B cell (primary cell): ENCODE data around the gene PPP1R13B. TPM values are rescaled to one million over a fixed set of nuclear protein-coding genes. Genes with fewer than 3 reads are reported as not detected.

ENCODE experiments used
- ATAC-seq: fragments of 200-7000 bp; cut with Tn5 transposase; one replicate; pipeline ENCODE4 v1.10.0; 2021; ENCODE audit warnings: low read depth, mild to moderate bottlenecking, moderate number of reproducible peaks, moderate library complexity
- CTCF ChIA-PET: fragments of 350-600 bp; sonication (Branson Sonifier 250); formaldehyde crosslinking; loops from one replicate; lab custom pipeline; 2021; ENCODE audit warnings: antibody characterized with exemption, inconsistent platforms; lab: Charles Lee
- POLR2A ChIA-PET: fragments of 350-600 bp; sonication (Branson Sonifier 250); formaldehyde crosslinking; loops from one replicate; lab custom pipeline; 2021; ENCODE audit warnings: antibody characterized with exemption; lab: Charles Lee
- DNase-seq: peaks from one replicate; pipeline ENCODE4 v3.0.0; 2013
- H2AFZ ChIP-seq: 2 replicates; pipeline ENCODE4 v1.6.1; 2012; ENCODE audit warnings: mild to moderate bottlenecking, low read depth, low read length; ENCODE audit not compliant: insufficient read depth, poor library complexity, severe bottlenecking
- H3K27ac ChIP-seq, 2 donors: 1 replicate in 1 of 2; 2 replicates in 1 of 2; pipeline ENCODE4 v1.5.1; 2012 to 2013; ENCODE audit warnings: low read length in 2 of 2, mild to moderate bottlenecking in 2 of 2, moderate library complexity in 1 of 2
- H3K27me3 ChIP-seq, 4 experiments: fragments of 200-600 bp in 1 of 4; sonication (generic) in 1 of 4; replicated peaks in 1 of 4; 1 replicate in 2 of 4; 2 replicates in 2 of 4; pipeline versions ENCODE4 v1.6.1 to v1.7.0; 2013 to 2016; ENCODE audit warnings: low read length in 3 of 4, mild to moderate bottlenecking in 2 of 4, mixed read lengths in 1 of 4, moderate library complexity in 1 of 4; ENCODE audit not compliant: insufficient read depth in 4 of 4, control insufficient read depth in 3 of 4; ENCODE audit errors: control extremely low read depth in 1 of 4
- H3K36me3 ChIP-seq, 2 experiments: replicated peaks in 1 of 2; 1 replicate in 1 of 2; 2 replicates in 1 of 2; pipeline versions ENCODE4 v1.6.1 to v1.7.1; 2013; ENCODE audit warnings: low read length in 1 of 2; ENCODE audit not compliant: insufficient read depth in 2 of 2, control insufficient read depth in 1 of 2; ENCODE audit errors: control extremely low read depth in 1 of 2, extremely low read depth in 1 of 2
- H3K4me1 ChIP-seq, 2 donors: fragments of 200-600 bp in 1 of 2; sonication (generic) in 1 of 2; 1 replicate in 1 of 2; 2 replicates in 1 of 2; pipeline versions ENCODE4 v1.5.1 to v1.6.1; 2013 to 2017; ENCODE audit warnings: low read length in 2 of 2; ENCODE audit not compliant: control insufficient read depth in 2 of 2, insufficient read depth in 2 of 2
- H3K4me2 ChIP-seq: replicated peaks from 2 replicates; pipeline ENCODE3; 2012; ENCODE audit warnings: mild to moderate bottlenecking, low read depth, low read length; ENCODE audit not compliant: poor library complexity, severe bottlenecking
- H3K4me3 ChIP-seq, 5 experiments: fragments of 200-600 bp in 1 of 5; sonication (generic) in 1 of 5; 1 replicate in 3 of 5; 2 replicates in 2 of 5; pipeline versions ENCODE4 v1.5.1 to v1.7.0; 2011 to 2016; ENCODE audit warnings: low read length in 4 of 5, mild to moderate bottlenecking in 4 of 5, low read depth in 2 of 5, control low read depth in 1 of 5, moderate library complexity in 1 of 5; ENCODE audit not compliant: insufficient read depth in 1 of 5; ENCODE audit errors: control extremely low read depth in 1 of 5, extremely low read depth in 1 of 5
- H3K79me2 ChIP-seq: fragments of 200-600 bp; sonication (generic); one replicate; pipeline ENCODE4 v1.6.0; 2016; ENCODE audit warnings: low read length; ENCODE audit not compliant: control insufficient read depth, insufficient read depth
- H3K9ac ChIP-seq: fragments of 200-600 bp; sonication (generic); 2 replicates; pipeline ENCODE4 v1.6.1; 2017; ENCODE audit warnings: mild to moderate bottlenecking, low read length, moderate library complexity
- H3K9me3 ChIP-seq, 3 donors: one replicate each; pipeline versions ENCODE4 v1.6.1 to v1.7.1; 2013; ENCODE audit warnings: low read length in 2 of 3; ENCODE audit not compliant: control insufficient read depth in 2 of 3, insufficient read depth in 1 of 3; ENCODE audit errors: control extremely low read depth in 1 of 3
- H4K20me1 ChIP-seq: 2 replicates; pipeline ENCODE4 v1.6.0; 2012; ENCODE audit warnings: mild to moderate bottlenecking, low read length; ENCODE audit not compliant: insufficient read depth, control insufficient read depth, poor library complexity, severe bottlenecking
- H3K27ac Mint-ChIP-seq: one replicate; pipeline ENCODE4 v1.8.0; 2021; ENCODE audit warnings: mixed read lengths
- H3K27me3 Mint-ChIP-seq: one replicate; pipeline ENCODE4 v1.8.0; 2021; ENCODE audit warnings: mixed read lengths
- H3K4me1 Mint-ChIP-seq: one replicate; pipeline ENCODE4 v1.8.0; 2021; ENCODE audit warnings: mixed read lengths
- H3K4me3 Mint-ChIP-seq: one replicate; pipeline ENCODE4 v1.8.0; 2021; ENCODE audit warnings: mixed read lengths
- H3K9me3 Mint-ChIP-seq: one replicate; pipeline ENCODE4 v1.8.0; 2022; ENCODE audit warnings: mixed read lengths; ENCODE audit not compliant: insufficient read depth
- EZH2 ChIP-seq: IDR thresholded peaks from 2 replicates; pipeline ENCODE4 v1.6.1; 2012; ENCODE audit warnings: borderline replicate concordance, low read depth, mild to moderate bottlenecking, moderate library complexity, low read length; ENCODE audit not compliant: insufficient read depth, poor library complexity, severe bottlenecking
- WGBS: methylation state at CpG from one replicate; pipeline ENCODE4 v1.1.5; 2013; ENCODE audit warnings: missing lambda C conversion rate; ENCODE audit not compliant: insufficient coverage; 5-methylcytosine and 5-hydroxymethylcytosine counted together
- intact Hi-C: fragments of 100-400 bp; cut with micrococcal nuclease; formaldehyde crosslinking; loops from one replicate; pipeline ENCODE4 v1.10.0; 2022
- polyA plus RNA-seq: library from polyadenylated mRNA; depleted of rRNA; stranded (reverse); fragments of >200 nt; gene quantifications from 2 replicates; pipeline ENCODE4 v1.2.3, GENCODE V29; 2012
- small RNA-seq: library from RNA; depleted of rRNA; stranded (forward); fragments of <200 nt; gene quantifications from one replicate; pipeline ENCODE3, GENCODE V24; 2012; ENCODE audit warnings: low replicate concordance, low read depth; ENCODE audit not compliant: insufficient read length
- total RNA-seq, 2 donors: library from RNA; stranded (reverse); fragments of 120-200 nt in 1 of 2; gene quantifications; 1 replicate in 1 of 2; 2 replicates in 1 of 2; pipeline versions ENCODE4 v1.2.3 to v1.2.4, GENCODE V29; 2013 to 2022

The PPP1R13B gene
- total and polyA plus RNA-seq, 2 donors (not counting 1 experiment from before 2014, with no cell fraction given) = 10.1 to 27.7 TPM

GRCh38 chr14:103684471-103684870 is 162.9 kb downstream of the PPP1R13B start:
- Histone ChIP-seq H3K27me3 (no peaks in the 10 kb centered on the region), H2AFZ (no peak overlapping the region), H3K27ac (no peak overlapping the region), H3K4me3 (no peak overlapping the region), H3K9me3 (no peaks in the 10 kb centered on the region), H4K20me1 (peaks cover 14% of the 10 kb centered on the region), H3K36me3 (peaks cover 12 to 80% of the 10 kb centered on the region in 2 experiments), H3K79me2 (peaks cover 44% of the 10 kb centered on the region), H3K4me1 (peaks cover 15 to 18% of the 10 kb centered on the region in 2 donors), H3K9ac (no peak overlapping the region), H3K4me2 (no peak overlapping the region)
- Mint-ChIP-seq H3K27ac (no peak overlapping the region), H3K9me3 (no peaks in the 10 kb centered on the region), H3K4me3 (no peak overlapping the region), H3K4me1 (peaks cover 15% of the 10 kb centered on the region), H3K27me3 (no peaks in the 10 kb centered on the region)
- intact Hi-C loops = no loop called here
- DNase-seq (no peak), ATAC-seq (no peak)
- no peak for TF ChIP-seq EZH2
- WGBS = 84% methylated on average over 6 of the region's 6 CpGs
- ChIA-PET CTCF (no interaction called here), POLR2A (no interaction called here)

Small RNAs within 50 kb of the gene (small RNA-seq; reads per million reads assigned to genes)
- not detected for gene RF00019
- 3.6 reads per million, percentile 55 among the genes with 10 or more reads in this experiment for gene RF00280

Other genes starting within 250 kb of the PPP1R13B start
- 243 and 249 TPM in 2 replicates for gene KLC1, start 218.4 kb downstream of the PPP1R13B start, total RNA-seq
- gene KLC1, start 218.4 kb downstream of the PPP1R13B start, polyA plus RNA-seq = 102 and 123 TPM in 2 replicates
- 18.0 and 18.6 TPM in 2 replicates for gene XRCC3, start 132.1 kb downstream of the PPP1R13B start, total RNA-seq
- gene XRCC3, start 132.1 kb downstream of the PPP1R13B start, polyA plus RNA-seq = 10.2 and 19.7 TPM in 2 replicates
- gene ZFYVE21, start 131.8 kb downstream of the PPP1R13B start, total RNA-seq = 18.6 and 24.3 TPM in 2 replicates
- gene ZFYVE21, start 131.8 kb downstream of the PPP1R13B start, polyA plus RNA-seq = 14.9 and 17.0 TPM in 2 replicates
- gene TDRD9, start 80.9 kb upstream of the PPP1R13B start, total RNA-seq = 2.4 and 3.4 TPM in 2 replicates
- 1.1 TPM in 1 of 2 replicates, not detected in the other for gene TDRD9, start 80.9 kb upstream of the PPP1R13B start, polyA plus RNA-seq
- not detected in 2 replicates for gene RD3L, start 95.0 kb upstream of the PPP1R13B start, total RNA-seq
- gene RD3L, start 95.0 kb upstream of the PPP1R13B start, polyA plus RNA-seq = not detected in 2 replicates
- gene ASPG, start 238.1 kb upstream of the PPP1R13B start, total RNA-seq = not detected in 2 replicates
- not detected in 2 replicates for gene ASPG, start 238.1 kb upstream of the PPP1R13B start, polyA plus RNA-seq